Cardiac muscle cell (in vitro differentiated cells and primary cell): Measurements from ENCODE around the gene IFT172. TPM values are rescaled to one million over a fixed set of nuclear protein-coding genes. Genes with fewer than 3 reads are reported as not detected.

Experiments used
- DNase-seq, 2 donors: peaks; one replicate each; pipeline versions ENCODE4 v3.0.0 to v3.0.0-alpha.2; 2010 to 2017; ENCODE audit warnings: low read depth in 1 of 2, low spot score in 1 of 2
- H3K27ac ChIP-seq: fragments of 200-600 bp; sonication (generic); 2 replicates; pipeline ENCODE4 v1.5.1; 2016
- H3K27me3 ChIP-seq: fragments of 200-600 bp; sonication (generic); 2 replicates; pipeline ENCODE4 v1.6.0; 2016; ENCODE audit warnings: control low read depth
- H3K36me3 ChIP-seq: fragments of 200-600 bp; sonication (generic); 2 replicates; pipeline ENCODE4 v1.5.1; 2016; ENCODE audit warnings: control low read depth
- H3K4me1 ChIP-seq: fragments of 200-600 bp; sonication (generic); 2 replicates; pipeline ENCODE4 v1.8.1; 2017; ENCODE audit warnings: low read depth, mild to moderate bottlenecking, mixed run types
- H3K4me3 ChIP-seq: fragments of 200-600 bp; sonication (generic); 2 replicates; pipeline ENCODE4 v1.5.1; 2016; ENCODE audit warnings: mild to moderate bottlenecking
- H3K9me3 ChIP-seq: fragments of 200-600 bp; sonication (generic); 2 replicates; pipeline ENCODE4 v1.5.1; 2017; ENCODE audit warnings: low read depth, mild to moderate bottlenecking, control low read depth
- CTCF ChIP-seq: IDR thresholded peaks from 2 replicates; pipeline ENCODE4 v1.5.1; 2012; ENCODE audit warnings: low read depth, mild to moderate bottlenecking, low read length
- polyA plus RNA-seq: library from polyadenylated mRNA; unstranded; fragments of >200 nt; fragmentation: Nextera tagmentation; extraction: Ambion mirVana; gene quantifications from 2 replicates; pipeline ENCODE4 v1.2.1, GENCODE V29; 2016
- total RNA-seq: library from RNA; depleted of rRNA; stranded (reverse); fragments of >200 nt; gene quantifications from 2 replicates; pipeline ENCODE4 v1.2.3, GENCODE V29; 2016

IFT172 gene
- total and polyA plus RNA-seq, 2 experiments from 2014 or later = 35.1 to 37.6 TPM

DNA sequence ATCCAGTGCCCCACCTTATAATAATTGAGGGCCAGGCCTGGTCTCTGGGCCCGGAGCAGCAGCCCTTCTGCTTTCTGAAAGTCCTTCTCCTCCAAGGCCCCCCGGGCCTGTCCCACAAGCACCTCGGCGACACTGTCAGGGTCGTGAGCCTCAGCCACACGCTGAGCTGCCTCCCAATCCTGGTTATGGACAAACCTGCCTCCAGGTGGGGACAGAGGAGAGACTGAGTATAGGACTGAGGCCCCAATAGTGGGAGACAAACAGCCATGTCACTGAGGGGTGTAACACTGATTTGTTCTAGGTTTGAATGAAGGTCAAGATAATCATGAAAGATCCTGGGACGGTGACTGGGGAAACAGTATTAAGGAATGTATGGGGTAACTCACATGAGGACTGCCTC, 35.6 kb downstream of the IFT172 start:
- TF ChIP-seq CTCF = no peak
- H3K27me3 ChIP-seq = no peaks in the 10 kb centered on the region
- no peaks in the 10 kb centered on the region for H3K4me1 ChIP-seq
- H3K36me3 ChIP-seq = peaks cover 47% of the 10 kb centered on the region
- H3K4me3 ChIP-seq = no peak overlapping the region
- H3K27ac ChIP-seq = no peak overlapping the region
- DNase-seq = no peak
- H3K9me3 ChIP-seq = no peaks in the 10 kb centered on the region

- no peak for TF ChIP-seq CTCF
- Histone ChIP-seq H3K27me3 (no peaks in the 10 kb centered on the region), H3K27ac (no peak overlapping the region), H3K4me1 (no peaks in the 10 kb centered on the region), H3K4me3 (no peak overlapping the region), H3K9me3 (no peaks in the 10 kb centered on the region), H3K36me3 (peaks cover 36% of the 10 kb centered on the region)
- no peak for DNase-seq
Observed at GRCh38 chr2:27451095-27451494, 38.4 kb downstream of the IFT172 start.

GRCh38 chr2:27448381-27448780, 41.2 kb downstream of the IFT172 start:
- Histone ChIP-seq H3K27me3 (no peaks in the 10 kb centered on the region), H3K4me3 (no peak overlapping the region), H3K4me1 (no peaks in the 10 kb centered on the region), H3K9me3 (no peaks in the 10 kb centered on the region), H3K27ac (no peak overlapping the region), H3K36me3 (peaks cover 31% of the 10 kb centered on the region)
- DNase-seq = no peak
- no peak for TF ChIP-seq CTCF

DNA sequence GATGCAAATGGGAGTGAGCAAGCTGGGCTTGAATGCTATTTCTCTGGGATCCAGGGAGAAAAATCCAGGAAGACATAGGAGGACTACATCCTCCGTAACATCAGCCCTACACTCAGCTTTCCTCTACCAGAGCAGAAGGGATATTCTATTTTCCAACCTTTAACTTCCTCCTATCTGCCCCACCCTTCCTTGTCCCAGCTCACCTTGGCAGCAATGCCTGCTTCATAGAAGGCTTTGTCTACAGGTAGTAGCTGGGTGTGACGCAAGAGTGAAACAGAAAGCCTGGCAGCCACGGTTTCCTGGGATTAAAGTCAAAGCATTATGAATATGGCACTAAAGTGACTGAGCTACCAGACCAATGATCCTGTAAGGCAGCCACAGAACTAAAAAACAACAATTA, 43.5 kb downstream of the IFT172 start:
- Histone ChIP-seq H3K4me1 (no peaks in the 10 kb centered on the region), H3K27me3 (no peaks in the 10 kb centered on the region), H3K36me3 (peaks cover 24% of the 10 kb centered on the region), H3K9me3 (no peaks in the 10 kb centered on the region), H3K4me3 (no peak overlapping the region), H3K27ac (no peak overlapping the region)
- no peak for TF ChIP-seq CTCF
- DNase-seq = no peak

GRCh38 chr2:27445615-27446014, 43.9 kb downstream of the IFT172 start:
- no peaks in the 10 kb centered on the region for H3K27me3 ChIP-seq
- no peak for DNase-seq
- no peaks in the 10 kb centered on the region for H3K9me3 ChIP-seq
- no peak overlapping the region for H3K4me3 ChIP-seq
- H3K27ac ChIP-seq = no peak overlapping the region
- TF ChIP-seq CTCF = no peak
- peaks cover 27% of the 10 kb centered on the region for H3K36me3 ChIP-seq
- H3K4me1 ChIP-seq = no peaks in the 10 kb centered on the region

- no peak overlapping the region for H3K27ac ChIP-seq
- no peak for DNase-seq
- H3K27me3 ChIP-seq = no peaks in the 10 kb centered on the region
- TF ChIP-seq CTCF = no peak
- no peak overlapping the region for H3K4me3 ChIP-seq
- peaks cover 31% of the 10 kb centered on the region for H3K36me3 ChIP-seq
- H3K9me3 ChIP-seq = no peaks in the 10 kb centered on the region
- no peaks in the 10 kb centered on the region for H3K4me1 ChIP-seq
Observed at GRCh38 chr2:27445155-27445554, 44.4 kb downstream of the IFT172 start.
